ENCODE measurements around the gene SPOCK2.

SPOCK2 gene

GRCh38 chr10:72086466-72087391, 1.6 kb downstream of the SPOCK2 start:
- DNase-seq, result no peak

- DNase-seq, result no peak
Measured at GRCh38 chr10:72085864-72086465, 2.4 kb downstream of the SPOCK2 start.

DNA sequence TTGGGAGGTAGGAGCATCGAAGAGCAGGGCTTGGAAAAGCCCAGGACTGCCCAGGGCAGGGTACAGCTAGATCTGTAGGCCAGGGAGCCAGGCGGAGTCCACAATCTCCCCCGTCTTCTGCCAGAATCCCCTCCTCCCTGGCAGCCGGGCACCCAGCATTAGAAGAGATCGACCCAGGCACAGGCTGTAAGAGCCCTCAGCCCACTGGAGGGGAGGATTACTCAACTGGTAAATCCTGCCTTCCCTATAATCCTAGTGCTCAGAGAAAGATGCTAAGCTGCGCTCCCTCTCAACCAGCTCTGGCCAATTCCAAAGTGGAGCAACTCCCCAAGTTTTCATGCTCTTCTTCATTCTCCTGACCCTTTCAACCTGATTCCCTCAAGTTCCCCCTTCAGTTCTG, 3.2 kb downstream of the SPOCK2 start:
- no peak for DNase-seq

DNA sequence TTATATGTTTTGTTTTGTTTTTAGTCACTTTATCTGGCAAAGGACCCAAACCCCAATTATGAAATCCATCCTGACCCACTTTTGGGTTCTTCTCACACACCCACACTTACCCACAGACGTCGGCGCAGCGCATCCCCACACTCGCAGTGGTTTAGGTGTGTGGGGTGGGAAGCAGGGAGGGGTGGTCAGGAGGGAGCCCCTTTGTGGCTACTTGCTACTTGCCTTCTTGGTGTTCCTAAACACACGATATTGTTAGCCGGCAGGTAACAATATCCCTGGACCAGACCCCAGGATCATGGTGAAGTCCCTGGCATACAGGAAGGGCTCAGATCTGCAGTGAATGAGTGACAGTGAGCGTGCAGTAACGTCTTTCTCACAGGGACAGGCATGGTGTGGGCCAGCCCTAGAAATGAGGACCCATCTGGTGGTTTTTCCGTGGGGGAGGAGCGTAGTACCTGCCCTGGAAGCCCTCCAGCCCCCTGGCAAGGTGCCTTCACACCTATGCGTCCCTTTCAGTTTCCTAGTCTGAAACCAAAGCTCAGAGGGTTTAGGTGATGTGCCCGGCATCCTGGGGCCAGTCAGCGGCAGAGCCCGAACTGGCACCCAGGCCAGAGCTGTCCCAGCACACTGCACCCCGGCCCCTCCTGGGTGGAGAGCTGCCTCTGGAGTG, 4.4 kb downstream of the SPOCK2 start:
- DNase-seq, result no peak

GRCh38 chr10:72082856-72083789, 5.2 kb downstream of the SPOCK2 start:
- no peak for DNase-seq

DNA sequence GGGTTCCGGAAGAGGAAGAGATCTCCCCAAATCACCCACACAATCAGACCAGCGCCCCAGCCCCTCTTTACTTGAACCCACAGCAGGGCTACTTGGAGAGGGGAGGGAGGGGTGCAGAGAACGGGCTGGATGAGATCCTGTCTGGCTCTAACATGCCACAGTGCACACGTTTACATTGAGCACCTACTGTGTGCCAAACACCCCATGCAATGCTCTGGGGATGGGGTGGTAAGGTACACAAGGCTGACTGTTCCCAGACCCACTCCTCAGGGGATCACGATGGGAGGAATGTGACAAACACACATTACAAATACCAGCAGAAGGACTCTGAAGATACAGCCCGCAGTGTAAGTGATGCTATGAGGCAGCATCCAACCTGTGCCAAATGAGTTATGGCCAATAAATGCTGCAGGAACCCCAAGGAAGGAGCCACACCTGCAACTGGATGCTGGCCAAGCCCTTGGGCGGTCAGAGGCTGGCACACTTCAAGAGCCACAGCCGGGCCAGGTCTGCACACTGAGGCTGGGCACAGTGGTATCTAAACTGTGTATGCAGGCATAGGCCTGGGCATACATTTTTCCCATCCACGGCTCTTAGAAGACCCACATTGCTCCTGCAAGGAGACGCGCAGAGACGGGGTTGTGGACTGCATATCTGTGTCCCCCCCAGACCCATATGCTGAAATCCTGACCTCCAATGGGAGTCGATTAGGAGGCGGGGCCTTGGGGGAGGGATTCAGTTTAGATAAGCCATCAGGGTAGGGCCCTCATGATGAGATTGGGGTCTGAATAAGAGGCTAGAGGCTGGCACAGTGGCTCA, 6.4 kb downstream of the SPOCK2 start:
- no peak for DNase-seq

GRCh38 chr10:72081210-72081609, 7.1 kb downstream of the SPOCK2 start:
- no peak for DNase-seq

GRCh38 chr10:72080042-72080975, 8.0 kb downstream of the SPOCK2 start:
- DNase-seq, result no peak

GRCh38 chr10:72079356-72079755, 9.0 kb downstream of the SPOCK2 start:
- no peak for DNase-seq

DNA sequence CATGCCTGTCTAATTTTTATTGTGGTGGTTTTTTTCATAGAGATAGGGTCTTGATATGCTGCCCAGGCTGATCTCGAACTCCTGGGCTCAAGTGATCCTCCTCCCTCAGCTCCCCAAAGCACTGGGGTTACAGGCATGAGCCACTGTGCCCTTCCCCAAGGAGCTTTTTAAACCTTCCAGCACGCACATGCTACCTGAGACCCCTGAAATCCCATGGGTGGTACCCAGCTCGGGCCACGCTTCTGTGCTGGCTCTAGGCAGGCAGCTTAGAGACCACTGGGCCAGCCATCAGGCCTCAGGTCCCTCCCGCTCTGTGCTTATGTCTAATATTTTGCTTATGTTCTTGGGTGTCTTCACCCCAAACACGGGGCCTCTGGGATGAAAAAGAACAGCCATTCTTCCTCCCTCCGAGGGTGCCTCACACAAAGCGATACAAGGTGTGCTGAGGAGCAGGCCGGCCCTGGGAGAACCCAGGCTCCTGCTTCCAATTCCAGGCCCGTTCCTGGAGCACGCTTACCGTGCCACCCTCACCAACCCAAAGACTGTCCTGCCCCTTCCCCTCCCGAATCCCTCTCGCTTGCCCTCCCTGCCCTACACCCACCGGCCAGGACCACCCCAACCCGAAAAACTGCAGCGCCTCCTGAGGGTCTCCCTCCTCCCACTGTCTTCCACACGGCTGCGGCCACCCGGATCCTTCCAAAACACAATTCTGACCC, 10.9 kb downstream of the SPOCK2 start:
- no peak for DNase-seq

DNA sequence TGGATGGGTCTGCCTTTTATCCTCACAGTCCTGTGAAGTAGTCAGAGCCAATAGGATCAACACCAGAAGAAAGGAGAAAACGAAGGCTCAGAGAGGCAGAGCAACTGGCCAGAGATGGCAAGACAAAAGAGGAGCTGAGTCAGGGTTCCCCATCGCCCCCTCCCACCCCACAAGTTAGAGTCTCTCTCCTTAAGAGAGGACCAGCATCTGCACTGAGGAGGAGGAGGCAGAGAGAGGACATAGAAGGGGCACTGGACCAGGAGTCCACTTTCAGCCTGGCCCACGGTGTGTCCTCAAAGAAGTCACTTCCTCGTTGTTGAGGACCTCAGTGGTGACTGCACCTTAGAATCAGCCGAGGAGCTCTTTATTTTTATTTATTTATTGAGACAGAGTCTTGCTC, 11.6 kb downstream of the SPOCK2 start:
- DNase-seq, result no peak

GRCh38 chr10:72075376-72076115, 12.8 kb downstream of the SPOCK2 start:
- DNase-seq, result no peak

- DNase-seq, result no peak
Measured at GRCh38 chr10:72074574-72075375, 13.6 kb downstream of the SPOCK2 start.

DNA sequence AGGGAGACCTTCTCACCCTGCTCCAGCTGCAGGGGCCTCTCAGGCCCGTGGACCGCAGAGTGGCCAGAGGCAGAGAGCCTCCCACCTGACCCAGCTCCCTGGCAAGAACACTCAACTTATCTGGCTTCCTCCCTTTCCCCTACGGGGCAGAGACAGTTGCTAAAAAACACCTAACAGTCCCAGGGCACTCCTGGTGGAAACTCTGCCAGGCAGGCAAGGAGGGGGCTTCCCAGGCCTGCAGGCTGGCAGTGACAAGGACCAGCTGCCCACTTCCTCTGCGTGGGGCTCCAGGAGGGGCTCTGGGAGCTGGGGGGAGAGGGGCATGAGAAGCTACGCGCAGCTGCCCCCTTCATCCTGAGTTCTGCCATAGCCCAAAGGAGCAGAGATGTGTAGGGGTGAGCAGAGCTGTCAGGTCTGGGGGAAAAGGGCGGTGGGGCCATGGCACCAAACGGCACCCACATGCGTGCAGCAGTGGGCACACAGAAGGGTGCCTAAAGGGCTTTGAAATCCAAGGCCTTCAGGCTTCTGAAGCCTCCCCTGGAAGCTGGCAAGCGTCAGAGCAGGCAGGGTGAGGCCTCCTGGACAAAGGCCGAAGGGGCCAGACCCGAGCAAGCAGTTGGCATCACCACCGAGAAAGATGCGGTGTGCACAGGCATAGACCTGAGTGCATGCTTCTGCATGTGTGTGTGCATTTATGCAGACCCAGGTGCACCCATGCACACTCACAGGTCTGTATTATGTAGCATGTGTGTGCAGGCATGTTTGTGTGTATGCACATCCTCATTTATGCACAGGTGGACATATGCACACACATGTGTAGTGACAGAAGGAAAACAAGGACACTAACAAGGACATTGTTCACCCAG, 14.4 kb downstream of the SPOCK2 start:
- DNase-seq, result no peak

- DNase-seq, result no peak
Measured at GRCh38 chr10:72072639-72073038, 15.7 kb downstream of the SPOCK2 start.

DNA sequence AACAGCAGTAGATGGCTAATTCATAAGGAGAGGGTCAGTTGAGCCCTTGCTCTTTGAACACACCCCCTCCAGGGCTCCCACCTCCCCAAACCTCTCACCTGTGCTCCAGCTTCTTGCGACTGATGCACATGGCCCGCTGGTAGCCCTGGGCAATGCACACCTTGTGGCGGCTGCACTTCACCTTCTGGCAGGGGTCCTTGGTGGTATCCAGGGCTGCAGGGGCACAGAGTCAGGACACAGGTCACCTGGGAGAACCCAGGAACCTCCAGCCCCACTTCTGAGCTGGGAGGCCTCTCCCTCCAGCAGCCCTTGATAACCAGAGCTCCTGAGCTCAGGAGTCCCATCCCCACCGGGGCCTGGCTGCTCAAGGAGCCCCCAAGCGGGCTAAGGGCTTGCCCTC, 16.3 kb downstream of the SPOCK2 start:
- no peak for DNase-seq
